Loucy (cell line): ENCODE results near the gene PYGM.

ENCODE experiments used
- H2AFZ ChIP-seq: fragments of 200-600 bp; sonication (generic); 2 replicates; pipeline ENCODE4 v1.6.0; 2016; ENCODE audit warnings: antibody characterized with exemption, mild to moderate bottlenecking, low read length, moderate library complexity
- H3F3A ChIP-seq: fragments of 200-600 bp; 2 replicates; pipeline ENCODE4 v1.6.0; 2016; ENCODE audit warnings: antibody characterized with exemption, low read depth, mild to moderate bottlenecking
- H3K27me3 ChIP-seq: fragments of 200-600 bp; sonication (generic); 2 replicates; pipeline ENCODE4 v1.6.1; 2014; ENCODE audit warnings: low read length, mild to moderate bottlenecking; ENCODE audit not compliant: insufficient read depth, poor library complexity, severe bottlenecking
- H3K36me3 ChIP-seq: fragments of 200-600 bp; sonication (generic); 2 replicates; pipeline ENCODE4 v1.6.1; 2016; ENCODE audit warnings: low read length; ENCODE audit not compliant: insufficient read depth
- H3K4me1 ChIP-seq: fragments of 200-600 bp; sonication (generic); 2 replicates; pipeline ENCODE4 v1.5.1; 2014; ENCODE audit warnings: low read length, mild to moderate bottlenecking; ENCODE audit not compliant: insufficient read depth, poor library complexity, severe bottlenecking
- H3K4me2 ChIP-seq: fragments of 200-600 bp; sonication (generic); 2 replicates; pipeline ENCODE4 v1.6.0; 2014; ENCODE audit warnings: antibody characterized with exemption, low read length, low read depth, mild to moderate bottlenecking; ENCODE audit not compliant: poor library complexity, severe bottlenecking
- H3K4me3 ChIP-seq: fragments of 200-600 bp; sonication (generic); 2 replicates; pipeline ENCODE4 v1.5.1; 2014; ENCODE audit warnings: low read length, mild to moderate bottlenecking, mixed read lengths; ENCODE audit not compliant: poor library complexity, severe bottlenecking
- H3K79me2 ChIP-seq: fragments of 200-600 bp; sonication (generic); 2 replicates; pipeline ENCODE4 v1.6.1; 2014; ENCODE audit warnings: low read length; ENCODE audit not compliant: insufficient read depth
- H3K9ac ChIP-seq: fragments of 200-600 bp; sonication (generic); 2 replicates; pipeline ENCODE4 v1.6.0; 2014; ENCODE audit warnings: mild to moderate bottlenecking, low read depth, low read length, moderate library complexity; ENCODE audit not compliant: poor library complexity, severe bottlenecking
- H3K9me2 ChIP-seq: fragments of 200-600 bp; sonication (generic); replicated peaks from 2 replicates; pipeline ENCODE4 v1.6.1; 2016; ENCODE audit warnings: low read depth, low read length, mixed read lengths
- H3K9me3 ChIP-seq: fragments of 200-600 bp; sonication (generic); 2 replicates; pipeline ENCODE4 v1.6.1; 2014; ENCODE audit warnings: mild to moderate bottlenecking, antibody characterized with exemption, low read length, low read depth; ENCODE audit not compliant: insufficient read depth
- H4K20me1 ChIP-seq: fragments of 200-600 bp; sonication (generic); 2 replicates; pipeline ENCODE4 v1.6.0; 2014; ENCODE audit warnings: antibody characterized with exemption, low read length, mild to moderate bottlenecking; ENCODE audit not compliant: insufficient read depth, poor library complexity, severe bottlenecking
- EZH2phosphoT487 ChIP-seq: fragments of 200-600 bp; IDR thresholded peaks from 2 replicates; pipeline ENCODE4 v1.6.1; 2018; ENCODE audit warnings: antibody characterized with exemption, mild to moderate bottlenecking, moderate library complexity, borderline replicate concordance
- TF ChIP-seq, protein P1 (sequence below): fragments of 200-600 bp; sonication (generic); conservative IDR thresholded peaks from 2 replicates; pipeline ENCODE4 v1.5.1; 2014; ENCODE audit warnings: mild to moderate bottlenecking, antibody characterized with exemption, low read length

Gene PYGM

DNA sequence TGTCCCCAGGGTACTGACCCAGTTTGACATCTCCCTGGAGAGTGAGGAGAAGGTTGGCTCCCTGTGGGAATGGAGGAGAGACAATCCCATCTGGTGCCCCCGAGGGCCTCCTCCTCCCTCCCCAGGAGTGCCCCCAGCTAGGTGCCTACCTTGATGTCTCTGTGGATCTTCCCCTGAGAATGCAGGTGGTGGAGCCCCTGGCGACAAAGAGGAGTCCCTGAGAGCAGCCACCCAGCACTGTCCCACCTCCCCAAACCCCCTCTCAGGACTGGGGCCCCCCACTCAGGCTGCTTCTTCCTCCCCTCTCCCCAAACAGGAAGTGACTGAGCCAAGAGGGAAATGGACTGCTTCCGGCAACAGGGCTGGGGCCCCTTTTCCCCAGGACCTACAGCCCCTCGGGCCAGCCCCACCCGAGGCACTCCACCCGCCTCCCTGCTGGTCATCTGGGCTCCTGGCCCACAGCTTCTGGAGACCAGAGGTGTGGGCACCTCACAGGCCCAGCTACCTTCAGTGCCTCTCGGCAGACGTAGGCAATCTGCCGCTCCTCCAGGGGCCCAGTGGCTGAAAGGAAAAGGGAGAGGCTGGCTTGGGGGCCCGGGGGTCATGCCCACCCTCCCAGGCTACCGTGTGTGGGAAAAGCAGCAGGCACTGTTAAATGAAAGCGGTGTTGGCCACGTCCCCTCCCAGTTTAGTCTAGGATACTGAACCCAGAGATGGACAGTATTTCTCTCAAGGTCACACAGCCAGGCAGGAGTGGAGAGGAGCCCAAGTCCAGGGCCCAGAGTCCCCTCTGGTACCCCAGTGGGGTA lies 42.0 kb upstream of the PYGM start:
- TF ChIP-seq, protein P1, sequence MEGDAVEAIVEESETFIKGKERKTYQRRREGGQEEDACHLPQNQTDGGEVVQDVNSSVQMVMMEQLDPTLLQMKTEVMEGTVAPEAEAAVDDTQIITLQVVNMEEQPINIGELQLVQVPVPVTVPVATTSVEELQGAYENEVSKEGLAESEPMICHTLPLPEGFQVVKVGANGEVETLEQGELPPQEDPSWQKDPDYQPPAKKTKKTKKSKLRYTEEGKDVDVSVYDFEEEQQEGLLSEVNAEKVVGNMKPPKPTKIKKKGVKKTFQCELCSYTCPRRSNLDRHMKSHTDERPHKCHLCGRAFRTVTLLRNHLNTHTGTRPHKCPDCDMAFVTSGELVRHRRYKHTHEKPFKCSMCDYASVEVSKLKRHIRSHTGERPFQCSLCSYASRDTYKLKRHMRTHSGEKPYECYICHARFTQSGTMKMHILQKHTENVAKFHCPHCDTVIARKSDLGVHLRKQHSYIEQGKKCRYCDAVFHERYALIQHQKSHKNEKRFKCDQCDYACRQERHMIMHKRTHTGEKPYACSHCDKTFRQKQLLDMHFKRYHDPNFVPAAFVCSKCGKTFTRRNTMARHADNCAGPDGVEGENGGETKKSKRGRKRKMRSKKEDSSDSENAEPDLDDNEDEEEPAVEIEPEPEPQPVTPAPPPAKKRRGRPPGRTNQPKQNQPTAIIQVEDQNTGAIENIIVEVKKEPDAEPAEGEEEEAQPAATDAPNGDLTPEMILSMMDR: no peak
- TF ChIP-seq EZH2phosphoT487: no peak
- no peaks in the 10 kb centered on the region for H3K79me2 ChIP-seq

DNA sequence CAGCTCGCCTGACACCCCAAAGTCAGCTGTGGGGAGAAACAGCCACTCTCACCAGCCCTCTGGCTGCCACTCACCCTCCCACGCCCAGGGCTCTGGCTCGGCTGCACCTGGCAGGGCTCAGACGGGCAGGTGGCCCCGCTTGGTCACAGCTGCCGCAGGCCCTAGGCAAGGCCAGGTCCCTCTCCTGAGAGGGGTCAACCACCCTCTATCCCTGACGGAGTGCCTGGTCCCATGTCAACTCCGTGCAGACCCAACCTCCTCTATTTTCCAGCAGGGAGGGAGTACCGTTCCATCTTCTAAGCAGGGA lies 41.3 kb upstream of the PYGM start:
- no peak overlapping the region for H3K4me3 ChIP-seq
- no peaks in the 10 kb centered on the region for H3K36me3 ChIP-seq
- peaks cover 45% of the 10 kb centered on the region for H3K4me1 ChIP-seq
- H3K4me2 ChIP-seq: no peak overlapping the region
- H3K9ac ChIP-seq: no peak overlapping the region
- TF ChIP-seq, protein P1: no peak
- TF ChIP-seq EZH2phosphoT487: no peak
- no peaks in the 10 kb centered on the region for H3F3A ChIP-seq
- no peaks in the 10 kb centered on the region for H3K79me2 ChIP-seq
- H2AFZ ChIP-seq: no peak overlapping the region
- H3K9me2 ChIP-seq: no peaks in the 10 kb centered on the region
- no peaks in the 10 kb centered on the region for H4K20me1 ChIP-seq
- H3K27me3 ChIP-seq: no peaks in the 10 kb centered on the region
- no peaks in the 10 kb centered on the region for H3K9me3 ChIP-seq

More for the DNA sequence above, 42.0 kb upstream of the PYGM start:
- Histone ChIP-seq H4K20me1 (no peaks in the 10 kb centered on the region), H3F3A (no peaks in the 10 kb centered on the region), H3K27me3 (no peaks in the 10 kb centered on the region), H3K4me1 (peaks cover 38% of the 10 kb centered on the region), H3K4me3 (no peak overlapping the region), H2AFZ (no peak overlapping the region), H3K36me3 (no peaks in the 10 kb centered on the region), H3K9me2 (no peaks in the 10 kb centered on the region), H3K9ac (peak overlapping the region; percentile 27), H3K9me3 (no peaks in the 10 kb centered on the region), H3K4me2 (peak overlapping the region; percentile 13)

DNA sequence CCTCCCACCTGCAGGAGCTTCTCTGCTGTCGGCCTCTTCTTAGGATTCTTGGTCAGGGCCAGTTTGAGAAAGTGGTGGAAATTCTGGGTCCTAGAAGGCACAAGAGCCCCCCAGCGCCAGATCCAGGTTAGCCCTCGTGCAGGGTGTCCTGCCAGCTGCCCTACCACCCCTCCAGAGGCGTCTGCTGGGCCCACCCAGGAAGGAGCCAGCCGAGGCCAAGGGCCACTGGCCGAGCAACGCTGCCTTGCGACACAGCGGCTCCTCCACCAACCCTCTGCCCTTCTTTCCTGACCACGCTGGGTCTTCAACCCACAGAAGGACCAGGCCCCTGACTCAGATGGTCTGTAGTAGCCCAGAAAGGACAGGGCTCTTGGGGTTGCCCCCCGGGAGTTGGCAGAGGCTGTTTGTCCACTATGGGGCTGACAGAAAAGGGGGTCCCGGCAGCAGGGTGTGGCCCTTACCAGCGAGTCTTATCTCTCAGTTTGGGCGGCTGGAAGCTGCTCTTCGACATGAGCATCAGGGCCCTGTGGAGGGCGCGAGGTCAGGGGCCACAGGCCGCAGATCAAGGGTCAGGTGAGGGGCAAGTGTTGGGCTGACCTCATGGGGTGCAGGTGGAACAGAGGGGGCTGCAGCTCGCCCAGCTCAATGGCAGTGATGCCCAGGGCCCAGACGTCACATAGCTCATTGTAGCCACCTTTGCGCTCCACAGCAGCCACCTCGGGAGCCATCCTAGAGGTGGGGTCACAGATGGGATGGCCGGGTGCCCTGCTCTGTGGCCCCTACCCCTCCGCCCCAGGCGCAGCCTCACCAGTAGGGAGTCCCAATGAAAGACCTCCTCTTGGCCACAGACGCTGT lies 40.8 kb upstream of the PYGM start:
- Histone ChIP-seq H3K36me3 (no peaks in the 10 kb centered on the region), H3K9me3 (no peaks in the 10 kb centered on the region), H3K9me2 (no peaks in the 10 kb centered on the region), H3K9ac (no peak overlapping the region), H4K20me1 (no peaks in the 10 kb centered on the region), H3K27me3 (no peaks in the 10 kb centered on the region), H3F3A (no peaks in the 10 kb centered on the region), H3K4me1 (peaks cover 50% of the 10 kb centered on the region), H3K4me2 (peak overlapping the region; percentile 9), H3K79me2 (no peaks in the 10 kb centered on the region), H2AFZ (no peak overlapping the region), H3K4me3 (no peak overlapping the region)
- TF ChIP-seq EZH2phosphoT487: no peak
- TF ChIP-seq, protein P1: no peak
